ENCODE results near the gene PRPF39.
"Not testable (repeated sequence)": the region's sequence is repeated elsewhere in the genome, so short reads cannot be mapped to it uniquely, and the experiment has no call there.

Gene PRPF39

GRCh38 chr14:45140661-45141187, 56.8 kb downstream of the PRPF39 start:
- no peak for DNase-seq (ENCODE audit: low read depth)

DNA sequence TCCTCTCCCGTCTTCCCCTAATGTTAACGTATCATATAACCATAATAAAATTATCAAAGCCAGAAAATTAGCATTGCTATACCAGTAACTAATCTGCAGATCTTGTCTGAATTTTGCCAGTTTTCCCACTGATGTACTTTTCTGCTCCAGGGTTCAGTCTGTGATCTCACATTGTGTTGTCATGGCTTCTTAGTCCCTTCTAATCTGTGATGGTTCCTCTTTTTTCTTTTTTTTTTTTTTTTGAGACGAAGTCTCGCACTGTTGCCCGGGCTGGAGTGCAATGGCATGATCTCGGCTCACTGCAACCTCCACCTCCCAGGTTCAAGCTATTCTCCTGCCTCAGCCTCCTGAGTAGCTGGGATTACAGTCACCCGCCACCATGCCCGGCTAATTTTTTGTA, 58.2 kb downstream of the PRPF39 start:
- not testable (repeated sequence) for DNase-seq (ENCODE audit: low read depth)

DNA sequence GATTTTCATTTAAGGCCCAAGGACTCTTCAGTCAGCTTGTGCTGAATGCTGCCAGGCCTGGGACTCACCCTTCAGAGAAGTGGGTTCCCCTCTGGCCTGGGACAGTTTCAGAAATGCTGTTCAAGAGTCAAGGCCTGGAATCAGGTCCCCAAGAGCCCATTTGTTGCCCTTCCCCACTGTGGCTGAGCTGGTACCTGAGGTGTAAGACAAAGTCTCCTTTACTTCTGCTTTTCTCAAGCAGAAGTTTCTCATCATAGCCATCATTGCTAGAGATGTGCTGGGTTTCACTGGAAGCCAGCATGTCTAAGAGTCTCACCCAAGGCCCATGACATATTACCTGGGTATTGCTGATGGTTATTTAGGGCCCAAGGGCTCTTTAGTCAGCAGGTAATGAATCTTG, 60.7 kb downstream of the PRPF39 start:
- DNase-seq (ENCODE audit: low read depth), result no peak

DNA sequence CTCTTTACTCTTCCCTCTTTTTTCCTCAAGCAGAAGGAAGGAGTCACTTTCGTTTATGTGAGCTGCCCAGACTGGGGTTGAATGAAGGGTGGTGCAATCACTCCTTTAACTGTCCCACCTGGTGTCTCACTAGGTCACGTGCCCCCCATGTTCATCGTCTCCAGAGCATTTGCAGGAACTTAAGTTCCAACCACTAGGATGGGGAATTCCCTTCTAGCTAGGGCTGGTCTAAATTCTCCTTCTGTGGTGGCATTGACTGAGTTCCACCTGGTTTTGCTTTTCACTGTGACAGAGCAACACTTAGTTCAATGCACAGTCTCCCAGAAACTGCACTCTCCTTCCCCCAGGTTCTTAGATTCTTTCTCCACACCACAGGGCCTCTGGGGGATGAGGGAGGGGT, 61.3 kb downstream of the PRPF39 start:
- DNase-seq (ENCODE audit: low read depth), result no peak

DNA sequence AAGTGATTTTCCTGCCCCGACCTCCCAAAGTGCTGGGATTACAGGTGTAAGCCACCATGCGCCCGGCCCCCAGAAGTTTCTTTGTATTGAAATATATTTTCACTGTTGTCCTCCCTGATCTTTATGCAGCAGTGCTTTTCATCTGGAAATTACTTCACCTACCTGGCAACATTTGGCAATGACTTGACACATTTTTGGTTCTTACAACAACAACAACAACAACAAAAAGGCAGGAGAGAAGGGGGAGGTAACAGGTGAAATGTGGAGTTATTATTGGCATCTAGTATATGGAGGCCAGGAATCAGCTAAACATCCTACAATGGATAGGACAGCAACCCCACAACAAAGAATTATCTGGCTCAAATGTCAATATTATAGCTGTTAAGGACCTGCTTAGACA, 65.7 kb downstream of the PRPF39 start:
- no peak for DNase-seq (ENCODE audit: low read depth)

- DNase-seq (ENCODE audit: low read depth), result no peak
Observed at GRCh38 chr14:45150386-45150890, 66.5 kb downstream of the PRPF39 start.

DNA sequence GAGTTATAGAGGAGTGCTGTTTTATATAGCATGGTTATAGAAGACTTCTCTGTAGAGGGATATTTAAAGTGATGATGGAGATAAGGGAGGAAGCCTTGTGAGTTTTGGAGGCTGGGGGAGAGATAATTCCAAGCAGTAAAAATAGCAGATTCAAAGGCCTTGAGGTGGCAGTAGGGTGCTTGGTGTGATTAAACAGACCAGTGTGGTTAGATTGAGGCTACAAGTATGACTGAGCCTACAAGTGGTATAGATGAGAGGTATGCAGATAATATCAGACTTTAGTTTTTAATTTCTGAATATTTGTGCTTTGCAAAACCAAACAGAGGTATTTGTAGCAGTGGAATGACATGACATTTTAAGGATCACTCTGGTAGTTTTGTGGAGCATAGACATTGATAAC, 72.2 kb downstream of the PRPF39 start:
- DNase-seq (ENCODE audit: low read depth), result no peak
